ENCODE measurements around the gene KCTD11. TPM values are rescaled to one million over a fixed set of nuclear protein-coding genes. Genes with fewer than 3 reads are reported as not detected.

KCTD11 gene
- total and polyA plus RNA-seq, 10 of the 15 experiments (the other 5 are each of a cell fraction or from before 2014, with no cell fraction given): 0.05 to 7.3 (median 2.9) TPM

DNA sequence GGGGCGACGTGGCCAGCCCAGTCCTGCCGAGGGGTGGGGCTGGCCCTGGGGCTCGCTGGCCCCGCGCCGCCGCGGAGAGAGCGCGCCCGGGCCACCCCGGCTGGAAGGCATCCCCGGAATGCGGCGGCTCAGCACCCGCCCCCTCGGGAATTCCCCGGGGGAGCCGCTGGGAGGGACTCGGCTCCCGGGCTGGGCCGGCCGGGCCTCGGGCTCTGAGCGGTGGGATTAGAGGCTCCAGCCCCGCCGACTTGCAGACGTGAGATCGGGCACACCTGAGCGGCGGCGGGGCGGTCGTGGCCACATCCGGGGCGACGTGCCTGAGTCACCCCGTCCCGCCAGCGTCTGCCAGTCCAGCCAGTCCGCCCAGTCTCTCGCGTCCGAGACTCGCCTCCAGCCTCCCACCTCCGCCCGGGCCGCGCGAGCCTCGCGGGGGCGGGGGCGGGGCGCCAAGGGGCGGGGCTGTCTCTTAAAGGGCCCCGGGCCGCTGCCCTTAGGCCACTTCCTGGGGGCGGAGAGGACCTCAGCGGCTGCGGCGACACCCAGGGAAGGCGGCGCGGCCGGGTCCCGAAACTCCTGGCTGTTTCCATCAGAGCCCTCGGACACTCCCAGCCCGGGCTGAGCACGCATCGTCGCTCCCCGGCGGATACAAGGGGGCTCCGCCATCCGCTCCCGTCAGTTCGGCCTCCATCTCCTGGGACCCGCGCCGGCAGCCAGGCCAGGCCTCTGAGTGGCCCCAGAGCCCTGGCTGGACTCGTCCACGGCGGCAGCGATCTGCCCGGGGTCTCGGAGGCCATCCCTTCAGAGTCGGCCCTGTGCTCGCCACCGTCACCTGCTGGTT lies at the start of gene KCTD11 (continued):
- TF ChIP-seq, protein P1, sequence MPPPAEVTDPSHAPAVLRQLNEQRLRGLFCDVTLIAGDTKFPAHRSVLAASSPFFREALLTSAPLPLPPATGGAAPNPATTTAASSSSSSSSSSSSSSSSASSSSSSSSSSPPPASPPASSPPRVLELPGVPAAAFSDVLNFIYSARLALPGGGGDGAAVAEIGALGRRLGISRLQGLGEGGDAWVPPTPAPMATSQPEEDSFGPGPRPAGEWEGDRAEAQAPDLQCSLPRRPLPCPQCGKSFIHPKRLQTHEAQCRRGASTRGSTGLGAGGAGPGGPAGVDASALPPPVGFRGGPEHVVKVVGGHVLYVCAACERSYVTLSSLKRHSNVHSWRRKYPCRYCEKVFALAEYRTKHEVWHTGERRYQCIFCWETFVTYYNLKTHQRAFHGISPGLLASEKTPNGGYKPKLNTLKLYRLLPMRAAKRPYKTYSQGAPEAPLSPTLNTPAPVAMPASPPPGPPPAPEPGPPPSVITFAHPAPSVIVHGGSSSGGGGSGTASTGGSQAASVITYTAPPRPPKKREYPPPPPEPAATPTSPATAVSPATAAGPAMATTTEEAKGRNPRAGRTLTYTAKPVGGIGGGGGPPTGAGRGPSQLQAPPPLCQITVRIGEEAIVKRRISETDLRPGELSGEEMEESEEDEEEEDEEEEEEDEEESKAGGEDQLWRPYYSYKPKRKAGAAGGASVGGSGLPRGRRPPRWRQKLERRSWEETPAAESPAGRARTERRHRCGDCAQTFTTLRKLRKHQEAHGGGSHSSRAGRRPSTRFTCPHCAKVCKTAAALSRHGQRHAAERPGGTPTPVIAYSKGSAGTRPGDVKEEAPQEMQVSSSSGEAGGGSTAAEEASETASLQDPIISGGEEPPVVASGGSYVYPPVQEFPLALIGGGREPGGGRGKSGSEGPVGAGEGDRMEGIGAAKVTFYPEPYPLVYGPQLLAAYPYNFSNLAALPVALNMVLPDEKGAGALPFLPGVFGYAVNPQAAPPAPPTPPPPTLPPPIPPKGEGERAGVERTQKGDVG (CRISPR knock-in tag; IDR thresholded peaks at IDR 0.05): no peak
- peak in 1 of 2 experiments; percentile 97; a peak in 2 of 3 replicates for TF ChIP-seq EGR1 (IDR thresholded peaks at IDR 0.05; ENCODE audit: borderline replicate concordance in 1 of 2, low read depth in 2 of 2, low read length in 2 of 2)
- TF ChIP-seq CEBPZ (IDR thresholded peaks at IDR 0.05; ENCODE audit: low read depth, low read length): no peak
- no peak for TF ChIP-seq ZBED1 (IDR thresholded peaks at IDR 0.05; ENCODE audit: borderline replicate concordance)
- no peak for TF ChIP-seq CEBPB (IDR thresholded peaks at IDR 0.05; ENCODE audit: borderline replicate concordance in 1 of 2, low read depth in 2 of 2, low read length in 2 of 2)
- peak; percentile 53; the same call in 1 of the 2 replicates for TF ChIP-seq CREB1 (IDR thresholded peaks at IDR 0.05; ENCODE audit: low read depth)
- no peak for TF ChIP-seq SMAD1 (IDR thresholded peaks at IDR 0.05; ENCODE audit: low read depth, partially characterized antibody)
- TF ChIP-seq ZNF622 (IDR thresholded peaks at IDR 0.05): no peak
- no peak for TF ChIP-seq NR2C2 (IDR thresholded peaks at IDR 0.05; ENCODE audit: borderline replicate concordance, control insufficient read depth, insufficient read length, low read depth)

Measured in GM12878 (cell line).